Measurements from ENCODE around the gene TMPRSS2.
"Not testable (repeated sequence)": the region's sequence is repeated elsewhere in the genome, so short reads cannot be mapped to it uniquely, and the experiment has no call there.

TMPRSS2 gene

GRCh38 chr21:41426676-41427404 is 81.1 kb downstream of the TMPRSS2 start:
- no peak for DNase-seq (ENCODE audit: low read depth in 2 of 2)

- DNase-seq (ENCODE audit: low read depth in 2 of 2), result peak; percentile 67 to 69
Observed at GRCh38 chr21:41425954-41426675, 81.8 kb downstream of the TMPRSS2 start, which contains the start of gene MX1. Gene MX1 (plus strand): TSS chr21:41426239. CDS start chr21:41432071, 5,832 bp downstream.

- DNase-seq (ENCODE audit: low read depth in 2 of 2), result no peak
Observed at GRCh38 chr21:41425588-41425953, 82.4 kb downstream of the TMPRSS2 start.

GRCh38 chr21:41423305-41423636 is 84.7 kb downstream of the TMPRSS2 start:
- DNase-seq (ENCODE audit: low read depth in 2 of 2), result not testable (repeated sequence)

- DNase-seq (ENCODE audit: low read depth in 2 of 2), result no peak
Observed at GRCh38 chr21:41422546-41423304, 85.2 kb downstream of the TMPRSS2 start.

GRCh38 chr21:41420998-41421397 is 87.0 kb downstream of the TMPRSS2 start:
- DNase-seq (ENCODE audit: low read depth in 2 of 2), result not testable (repeated sequence)

GRCh38 chr21:41419921-41420862 is 87.8 kb downstream of the TMPRSS2 start:
- DNase-seq (ENCODE audit: low read depth in 2 of 2), result peak; percentile 19 to 26

- DNase-seq (ENCODE audit: low read depth in 2 of 2), result no peak
Observed at GRCh38 chr21:41418956-41419680, 88.8 kb downstream of the TMPRSS2 start.

- no peak for DNase-seq (ENCODE audit: low read depth in 2 of 2)
Observed at GRCh38 chr21:41418393-41418792, 89.6 kb downstream of the TMPRSS2 start.

GRCh38 chr21:41417505-41417904 is 90.5 kb downstream of the TMPRSS2 start:
- DNase-seq (ENCODE audit: low read depth in 2 of 2), result not testable (repeated sequence)
